GM12878 (cell line): ENCODE data around the gene GSAP. TPM values are rescaled to one million over a fixed set of nuclear protein-coding genes. Genes with fewer than 3 reads are reported as not detected.

Experiments used
- ASH2L ChIP-seq: fragments of 300-600, 200-600 bp; sonication (generic); IDR thresholded peaks from 2 replicates; pipeline ENCODE4 v1.6.1; 2017; ENCODE audit warnings: low read depth, mild to moderate bottlenecking, borderline replicate concordance
- BACH1 ChIP-seq: fragments of 450-650 bp; IDR thresholded peaks from 2 replicates; pipeline ENCODE4 v1.6.1; 2017; ENCODE audit warnings: mild to moderate bottlenecking, borderline replicate concordance
- BHLHE40 ChIP-seq, 2 experiments: fragments of 450-650 bp in 1 of 2; IDR thresholded peaks; 2 replicates each; pipeline ENCODE4 v1.6.1; 2011 to 2017; ENCODE audit warnings: low read depth in 2 of 2, borderline replicate concordance in 1 of 2, improper control_type of control experiment in 1 of 2, low read length in 1 of 2, mild to moderate bottlenecking in 1 of 2
- CUX1 ChIP-seq: IDR thresholded peaks from 2 replicates; pipeline ENCODE4 v1.6.1; 2012; ENCODE audit warnings: improper control_type of control experiment, low read depth, low read length; ENCODE audit not compliant: insufficient replicate concordance
- EED ChIP-seq: sonication (generic); IDR thresholded peaks from 2 replicates; pipeline ENCODE4 v1.6.1; 2016; ENCODE audit warnings: antibody characterized with exemption, low read depth
- IKZF1 ChIP-seq: fragments of 450-650 bp; conservative IDR thresholded peaks from 2 replicates; pipeline ENCODE4 v1.6.1; 2017; ENCODE audit warnings: antibody characterized with exemption, mild to moderate bottlenecking
- IRF4 ChIP-seq: IDR thresholded peaks from 2 replicates; pipeline ENCODE4 v1.6.1; 2011; ENCODE audit warnings: low read depth, low read length
- JUND ChIP-seq: IDR thresholded peaks from 2 replicates; pipeline ENCODE4 v1.6.1; 2012; ENCODE audit warnings: low read depth, mild to moderate bottlenecking, low read length, improper control_type of control experiment, moderate library complexity
- KAT2A ChIP-seq: conservative IDR thresholded peaks from 2 replicates; pipeline ENCODE4 v1.6.1; 2011; ENCODE audit warnings: low read depth, low read length; ENCODE audit not compliant: control insufficient read depth
- MEF2A ChIP-seq: IDR thresholded peaks from 2 replicates; pipeline ENCODE4 v1.6.1; 2011; ENCODE audit warnings: low read depth, mild to moderate bottlenecking, low read length, moderate library complexity; ENCODE audit not compliant: insufficient read depth
- NFIC ChIP-seq: IDR thresholded peaks from 2 replicates; pipeline ENCODE4 v1.6.1; 2012; ENCODE audit warnings: low read depth, mild to moderate bottlenecking, inconsistent platforms, low read length, moderate library complexity
- NFYA ChIP-seq: IDR thresholded peaks from 2 replicates; pipeline ENCODE4 v1.6.1; 2011; ENCODE audit warnings: low read depth, mild to moderate bottlenecking, low read length, improper control_type of control experiment, borderline replicate concordance
- NKRF ChIP-seq: fragments of 450-650 bp; conservative IDR thresholded peaks from 2 replicates; pipeline ENCODE4 v1.6.1; 2017; ENCODE audit warnings: mild to moderate bottlenecking, moderate library complexity
- PML ChIP-seq: IDR thresholded peaks from 2 replicates; pipeline ENCODE4 v1.6.1; 2012; ENCODE audit warnings: low read length, inconsistent platforms
- POLR2AphosphoS2 ChIP-seq: IDR thresholded peaks from 2 replicates; pipeline ENCODE4 v1.6.1; 2011; ENCODE audit warnings: low read depth, mild to moderate bottlenecking, low read length, improper control_type of control experiment, moderate library complexity
- REST ChIP-seq: IDR thresholded peaks from 2 replicates; pipeline ENCODE4 v1.6.1; 2012; ENCODE audit warnings: mild to moderate bottlenecking, low read depth, low read length
- SREBF1 ChIP-seq: IDR thresholded peaks from 2 replicates; pipeline ENCODE4 v1.6.1; 2012; ENCODE audit warnings: mild to moderate bottlenecking, low read length
- TARDBP ChIP-seq: IDR thresholded peaks from 2 replicates; pipeline ENCODE4 v1.6.1; 2016; ENCODE audit warnings: borderline replicate concordance
- USF2 ChIP-seq: IDR thresholded peaks from 2 replicates; pipeline ENCODE4 v1.6.1; 2011; ENCODE audit warnings: low read depth, low read length, improper control_type of control experiment, borderline replicate concordance
- polyA plus RNA-seq, 11 experiments: library from polyadenylated mRNA; depleted of rRNA in 4 of 11; unstranded in 6 of 11; stranded (reverse) in 5 of 11; fragments of >200 nt; fragmentation: Nextera tagmentation in 4 of 11; fragmentation: Illumina TruSeq in 1 of 11; extraction: Ambion mirVana in 4 of 11; extraction: Trizol in 1 of 11; gene quantifications; 1 replicate in 1 of 11; 2 replicates in 10 of 11; pipeline versions ENCODE4 v1.2.1 to v1.2.3, GENCODE V29; 2011 to 2016; ENCODE audit warnings: inconsistent platforms in 2 of 11, missing spikeins in 2 of 11, low read depth in 1 of 11
- total RNA-seq, 4 experiments: library from RNA; depleted of rRNA in 3 of 4; stranded (reverse); fragments of >200 nt in 3 of 4; fragmentation: Illumina TruSeq in 1 of 4; extraction: Trizol in 1 of 4; gene quantifications; 2 replicates each; pipeline versions ENCODE4 v1.2.1 to v1.2.3, GENCODE V29; 2013 to 2021

Gene GSAP
- total and polyA plus RNA-seq, 10 of the 15 experiments (the other 5 are each of a cell fraction or from before 2014, with no cell fraction given): 6.6 to 38.1 (median 21.8) TPM

GRCh38 chr7:77351539-77352004 lies 64.6 kb downstream of the GSAP start (continued):
- TF ChIP-seq SREBF1 (no peak), IKZF1 (peak; percentile 95), PML (peak; percentile 85; the same call in 1 of the 2 replicates), POLR2AphosphoS2 (no peak), USF2 (peak; percentile 53; the same call in 1 of the 2 replicates), BHLHE40 (IDR thresholded peaks at IDR 0.05; ENCODE audit: borderline replicate concordance in 1 of 2, low read depth in 2 of 2, low read length in 1 of 2) (peak; percentile 50 to 75; a peak in 2 of 4 replicates), NFIC (peak; percentile 93), TARDBP (0 out of 2 replicates have a peak, but pooled peaks have one; percentile 34), JUND (no peak), KAT2A (no peak), CUX1 (peak; percentile 55), REST (no peak), EED (peak; percentile 93), BACH1 (peak; percentile 82; the same call in 1 of the 2 replicates), ASH2L (no peak), MEF2A (peak; percentile 55; the same call in 1 of the 2 replicates), NKRF (no peak), NFYA (no peak), IRF4 (peak; percentile 57; the same call in 1 of the 2 replicates)
